Gastroesophageal sphincter (tissue), 3 donors: ENCODE results near the gene NTN5.

ENCODE experiments used
- EP300 ChIP-seq: sonication (generic); formaldehyde crosslinking; IDR thresholded peaks from one replicate; pipeline ENCODE4 v1.6.1; 2017; ENCODE audit warnings: antibody characterized with exemption, mild to moderate bottlenecking
- POLR2A ChIP-seq, 2 donors: fragments of 450-650 bp; IDR thresholded peaks; one replicate each; pipeline ENCODE4 v1.6.1; 2017; ENCODE audit warnings: antibody characterized with exemption in 2 of 2, mild to moderate bottlenecking in 2 of 2, moderate library complexity in 1 of 2
- POLR2AphosphoS5 ChIP-seq: sonication (generic); formaldehyde crosslinking; IDR thresholded peaks from one replicate; pipeline ENCODE4 v1.6.1; 2017; ENCODE audit warnings: antibody characterized with exemption
- TF ChIP-seq, protein P1 (sequence below), 4 experiments: fragments of 200-600 bp in 2 of 4; fragments of 450-650 bp in 2 of 4; sonication (generic) in 1 of 4; IDR thresholded peaks; one replicate each; pipeline ENCODE4 v1.5.1; 2017 to 2019; ENCODE audit warnings: antibody characterized with exemption in 4 of 4, mild to moderate bottlenecking in 2 of 4, moderate library complexity in 2 of 4

DNA sequence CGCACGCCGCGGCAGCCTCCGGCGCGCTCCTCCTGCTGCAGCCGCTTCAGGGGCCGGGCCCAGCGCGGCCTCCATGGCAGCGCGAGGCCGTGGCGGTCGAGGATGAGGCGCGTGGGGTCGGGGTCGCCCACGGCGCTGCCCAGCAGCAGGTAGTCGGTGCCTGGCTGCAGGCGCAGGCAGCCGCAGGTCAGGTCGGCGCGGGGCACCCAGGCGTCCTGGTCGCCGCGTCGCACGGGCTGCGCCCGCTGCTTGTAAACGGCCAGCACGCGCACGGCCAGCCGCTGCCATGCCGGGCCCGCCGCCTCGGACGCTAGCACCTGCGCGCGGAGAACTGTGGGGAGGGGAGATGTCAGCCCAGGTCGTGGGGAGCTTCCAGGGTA lies 11.1 kb downstream of the NTN5 start:
- TF ChIP-seq POLR2A (IDR thresholded peaks at IDR 0.05) = no peak
- TF ChIP-seq, protein P1, sequence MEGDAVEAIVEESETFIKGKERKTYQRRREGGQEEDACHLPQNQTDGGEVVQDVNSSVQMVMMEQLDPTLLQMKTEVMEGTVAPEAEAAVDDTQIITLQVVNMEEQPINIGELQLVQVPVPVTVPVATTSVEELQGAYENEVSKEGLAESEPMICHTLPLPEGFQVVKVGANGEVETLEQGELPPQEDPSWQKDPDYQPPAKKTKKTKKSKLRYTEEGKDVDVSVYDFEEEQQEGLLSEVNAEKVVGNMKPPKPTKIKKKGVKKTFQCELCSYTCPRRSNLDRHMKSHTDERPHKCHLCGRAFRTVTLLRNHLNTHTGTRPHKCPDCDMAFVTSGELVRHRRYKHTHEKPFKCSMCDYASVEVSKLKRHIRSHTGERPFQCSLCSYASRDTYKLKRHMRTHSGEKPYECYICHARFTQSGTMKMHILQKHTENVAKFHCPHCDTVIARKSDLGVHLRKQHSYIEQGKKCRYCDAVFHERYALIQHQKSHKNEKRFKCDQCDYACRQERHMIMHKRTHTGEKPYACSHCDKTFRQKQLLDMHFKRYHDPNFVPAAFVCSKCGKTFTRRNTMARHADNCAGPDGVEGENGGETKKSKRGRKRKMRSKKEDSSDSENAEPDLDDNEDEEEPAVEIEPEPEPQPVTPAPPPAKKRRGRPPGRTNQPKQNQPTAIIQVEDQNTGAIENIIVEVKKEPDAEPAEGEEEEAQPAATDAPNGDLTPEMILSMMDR (IDR thresholded peaks at IDR 0.05) = no peak
- TF ChIP-seq EP300 = no peak
- no peak for TF ChIP-seq POLR2AphosphoS5
